SK-N-SH (cell line): ENCODE data around the gene SDK1. TPM values are rescaled to one million over a fixed set of nuclear protein-coding genes. Genes with fewer than 3 reads are reported as not detected.

Experiments used
- CTCF ChIA-PET: fragments of 300-600, 350-600 bp; formaldehyde crosslinking; extraction: SDS; loops from one replicate; lab custom pipeline; 2021; lab: Yijun Ruan, JAX
- POLR2A ChIA-PET: fragments of 350-600 bp; sonication (Branson Sonifier 250); formaldehyde crosslinking; extraction: SDS; loops from one replicate; lab custom pipeline; 2020; ENCODE audit warnings: antibody characterized with exemption, inconsistent platforms; lab: Yijun Ruan, JAX
- DNase-seq: peaks from one replicate; pipeline ENCODE4 v3.0.0; 2012
- H2AFZ ChIP-seq: fragments of 200-600 bp; sonication (generic); 2 replicates; pipeline ENCODE4 v1.8.1; 2016; ENCODE audit warnings: antibody characterized with exemption, mild to moderate bottlenecking, low read depth
- H3F3A ChIP-seq: fragments of 200-600 bp; sonication (generic); replicated peaks from 2 replicates; pipeline ENCODE3; 2016; ENCODE audit warnings: antibody characterized with exemption, mild to moderate bottlenecking; ENCODE audit not compliant: insufficient read depth
- H3K27ac ChIP-seq, 2 experiments: fragments of 200-500 bp in 1 of 2; fragments of 200-600 bp in 1 of 2; sonication (Bioruptor generic) in 1 of 2; sonication (generic), shearing (Covaris generic) in 1 of 2; 2 replicates each; pipeline versions ENCODE4 v1.5.1 to v1.6.1; 2014 to 2016; ENCODE audit warnings: low read depth in 2 of 2, inconsistent platforms in 1 of 2, low read length in 1 of 2, mild to moderate bottlenecking in 1 of 2, mixed read lengths in 1 of 2
- H3K27me3 ChIP-seq: fragments of 200-600 bp; sonication (generic), shearing (Covaris generic); 2 replicates; pipeline ENCODE4 v1.6.1; 2016; ENCODE audit warnings: mixed run types; ENCODE audit not compliant: insufficient read depth
- H3K36me3 ChIP-seq, 2 experiments: fragments of 200-500 bp in 1 of 2; fragments of 200-600 bp in 1 of 2; sonication (Bioruptor generic) in 1 of 2; sonication (generic) in 1 of 2; replicated peaks in 1 of 2; 2 replicates each; pipeline versions ENCODE3 to v1.5.1; 2014 to 2016; ENCODE audit warnings: low read length in 1 of 2, mild to moderate bottlenecking in 1 of 2; ENCODE audit not compliant: insufficient read depth in 2 of 2, control insufficient read depth in 1 of 2
- H3K4me1 ChIP-seq, 2 experiments: fragments of 200-500 bp in 1 of 2; fragments of 200-600 bp in 1 of 2; sonication (Bioruptor generic) in 1 of 2; sonication (generic), shearing (Covaris generic) in 1 of 2; 2 replicates each; pipeline versions ENCODE4 v1.5.1 to v1.6.1; 2014 to 2016; ENCODE audit warnings: low read depth in 1 of 2, low read length in 1 of 2, mixed run types in 1 of 2; ENCODE audit not compliant: insufficient read depth in 2 of 2, control insufficient read depth in 1 of 2
- H3K4me2 ChIP-seq: fragments of 200-600 bp; sonication (generic), shearing (Covaris generic); 2 replicates; pipeline ENCODE4 v1.6.1; 2017; ENCODE audit warnings: mixed run types
- H3K4me3 ChIP-seq, 2 experiments: fragments of 200-500 bp in 1 of 2; fragments of 200-600 bp in 1 of 2; sonication (Bioruptor generic) in 1 of 2; sonication (generic), shearing (Covaris generic) in 1 of 2; 2 replicates each; pipeline versions ENCODE4 v1.5.1 to v1.8.1; 2014 to 2016; ENCODE audit warnings: low read depth in 2 of 2, inconsistent platforms in 1 of 2, low read length in 1 of 2, mild to moderate bottlenecking in 1 of 2, mixed read lengths in 1 of 2, moderate library complexity in 1 of 2
- H3K79me2 ChIP-seq: fragments of 200-600 bp; sonication (generic); 2 replicates; pipeline ENCODE4 v1.8.1; 2017; ENCODE audit warnings: mild to moderate bottlenecking; ENCODE audit not compliant: insufficient read depth
- H3K9ac ChIP-seq: fragments of 200-600 bp; sonication (generic); 2 replicates; pipeline ENCODE4 v1.6.1; 2017; ENCODE audit warnings: mixed run types
- H3K9me2 ChIP-seq: fragments of 200-600 bp; sonication (generic); 2 replicates; pipeline ENCODE4 v1.6.1; 2017; ENCODE audit warnings: mixed run types
- H3K9me3 ChIP-seq: fragments of 200-600 bp; sonication (generic); 2 replicates; pipeline ENCODE4 v1.6.1; 2017; ENCODE audit warnings: mixed run types, mild to moderate bottlenecking, moderate library complexity
- H4K20me1 ChIP-seq: fragments of 200-600 bp; sonication (generic); 2 replicates; pipeline ENCODE4 v1.6.1; 2017; ENCODE audit warnings: mild to moderate bottlenecking, mixed run types; ENCODE audit not compliant: insufficient read depth
- EZH2phosphoT487 ChIP-seq: fragments of 200-600 bp; sonication (generic); IDR thresholded peaks from 2 replicates; pipeline ENCODE4 v1.6.1; 2017; ENCODE audit warnings: low read depth, mixed run types, mild to moderate bottlenecking, antibody characterized with exemption, moderate library complexity, borderline replicate concordance
- FOSL2 ChIP-seq: IDR thresholded peaks from 2 replicates; pipeline ENCODE4 v1.4.0; 2012; ENCODE audit warnings: low read depth, mild to moderate bottlenecking, moderate library complexity, borderline replicate concordance
- FOXJ3 ChIP-seq: sonication (generic); formaldehyde crosslinking; IDR thresholded peaks from 2 replicates; pipeline ENCODE4 v1.5.1; 2020; ENCODE audit warnings: mild to moderate bottlenecking, missing genetic modification reagents
- FOXM1 ChIP-seq: IDR thresholded peaks from 2 replicates; pipeline ENCODE4 v1.4.0; 2012; ENCODE audit warnings: low read depth, mild to moderate bottlenecking
- MAX ChIP-seq: IDR thresholded peaks from 2 replicates; pipeline ENCODE4 v1.4.0; 2012; ENCODE audit warnings: low read depth
- MEF2A ChIP-seq: IDR thresholded peaks from 2 replicates; pipeline ENCODE4 v1.4.0; 2012; ENCODE audit warnings: low read depth, borderline replicate concordance
- NFIC ChIP-seq: IDR thresholded peaks from 2 replicates; pipeline ENCODE4 v1.4.0; 2012; ENCODE audit warnings: borderline replicate concordance
- NRF1 ChIP-seq: IDR thresholded peaks from 2 replicates; pipeline ENCODE4 v1.6.1; 2012; ENCODE audit warnings: low read depth, mild to moderate bottlenecking, low read length
- RAD21 ChIP-seq: IDR thresholded peaks from 2 replicates; pipeline ENCODE4 v1.6.1; 2012; ENCODE audit warnings: mild to moderate bottlenecking, low read length
- RCOR1 ChIP-seq: fragments of 150-350 bp; IDR thresholded peaks from 2 replicates; pipeline ENCODE4 v1.6.1; 2017; ENCODE audit warnings: antibody characterized with exemption, low read length
- SIN3A ChIP-seq: IDR thresholded peaks from 2 replicates; pipeline ENCODE4 v1.6.1; 2012; ENCODE audit warnings: low read depth, mild to moderate bottlenecking, low read length, moderate library complexity, borderline replicate concordance
- SMC3 ChIP-seq: IDR thresholded peaks from 2 replicates; pipeline ENCODE4 v1.6.1; 2012; ENCODE audit warnings: low read depth, low read length, improper control_type of control experiment
- TAF1 ChIP-seq: IDR thresholded peaks from 2 replicates; pipeline ENCODE4 v1.6.1; 2012; ENCODE audit warnings: low read depth, mild to moderate bottlenecking, low read length, moderate library complexity, borderline replicate concordance
- YY1 ChIP-seq: IDR thresholded peaks from 2 replicates; pipeline ENCODE4 v1.4.0; 2012; ENCODE audit warnings: low read depth, mild to moderate bottlenecking
- WGBS: methylation state at CpG from one replicate; pipeline ENCODE4 v1.1.6; 2017; ENCODE audit warnings: low lambda C conversion rate; 5-methylcytosine and 5-hydroxymethylcytosine counted together
- polyA plus RNA-seq, 3 experiments: library from polyadenylated mRNA; depleted of rRNA; stranded (reverse); fragments of >200 nt; gene quantifications; 2 replicates each; pipeline ENCODE4 v1.2.3, GENCODE V29; 2012
- TF ChIP-seq, protein P1 (sequence below): fragments of 150-350 bp; IDR thresholded peaks from 2 replicates; pipeline ENCODE4 v1.6.1; 2017; ENCODE audit warnings: antibody characterized with exemption, low read length, low read depth, borderline replicate concordance
- TF ChIP-seq, protein P2 (sequence below): IDR thresholded peaks from 2 replicates; pipeline ENCODE4 v1.4.0; 2012; ENCODE audit warnings: low read depth, borderline replicate concordance
- TF ChIP-seq, protein P3 (sequence below): fragments of 200-600 bp; sonication (generic); IDR thresholded peaks from 2 replicates; pipeline ENCODE4 v1.6.1; 2017; ENCODE audit warnings: antibody characterized with exemption, mild to moderate bottlenecking, moderate library complexity

The SDK1 gene
- polyA plus RNA-seq, 1 of the 3 experiments (the other 2 are of a cell fraction), result 1.2 TPM

GRCh38 chr7:3795781-3796180 is 494.7 kb downstream of the SDK1 start (continued):
- TF ChIP-seq TAF1, result no peak

DNA sequence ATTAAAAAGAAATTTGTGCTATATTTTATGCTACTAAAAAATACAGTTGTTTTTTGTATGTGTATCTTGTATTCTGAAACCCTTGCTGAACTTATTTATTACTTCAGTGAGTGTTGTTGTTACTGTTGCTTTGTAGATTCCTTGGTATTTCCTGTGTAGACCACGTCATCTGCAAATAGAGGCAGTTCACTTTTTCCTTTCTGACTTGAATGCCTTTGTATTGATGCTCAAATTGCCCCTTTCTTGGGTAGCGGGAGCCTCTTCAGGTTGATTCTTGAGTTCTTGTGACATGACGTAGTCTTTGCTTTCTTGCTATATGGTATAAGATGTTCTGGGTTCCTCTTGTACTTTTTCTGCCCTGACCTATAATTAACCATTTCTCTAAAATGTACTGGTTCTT is 504.1 kb downstream of the SDK1 start:
- ChIA-PET POLR2A (no interaction called here), CTCF (no interaction called here)
- Histone ChIP-seq H3F3A (no peaks in the 10 kb centered on the region), H3K27me3 (no peaks in the 10 kb centered on the region), H3K9me3 (no peaks in the 10 kb centered on the region), H2AFZ (no peak overlapping the region), H4K20me1 (no peaks in the 10 kb centered on the region), H3K9ac (no peak overlapping the region), H3K36me3 (no peaks in the 10 kb centered on the region), H3K4me1 (no peaks in the 10 kb centered on the region), H3K4me2 (no peak overlapping the region), H3K79me2 (no peaks in the 10 kb centered on the region), H3K4me3 (no peak overlapping the region), H3K27ac (no peak overlapping the region), H3K9me2 (no peaks in the 10 kb centered on the region)
- DNase-seq, result no peak
- 53% methylated on average over 3 of the region's 3 CpGs for WGBS
- TF ChIP-seq, protein P1, sequence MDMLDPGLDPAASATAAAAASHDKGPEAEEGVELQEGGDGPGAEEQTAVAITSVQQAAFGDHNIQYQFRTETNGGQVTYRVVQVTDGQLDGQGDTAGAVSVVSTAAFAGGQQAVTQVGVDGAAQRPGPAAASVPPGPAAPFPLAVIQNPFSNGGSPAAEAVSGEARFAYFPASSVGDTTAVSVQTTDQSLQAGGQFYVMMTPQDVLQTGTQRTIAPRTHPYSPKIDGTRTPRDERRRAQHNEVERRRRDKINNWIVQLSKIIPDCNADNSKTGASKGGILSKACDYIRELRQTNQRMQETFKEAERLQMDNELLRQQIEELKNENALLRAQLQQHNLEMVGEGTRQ, result no peak

DNA sequence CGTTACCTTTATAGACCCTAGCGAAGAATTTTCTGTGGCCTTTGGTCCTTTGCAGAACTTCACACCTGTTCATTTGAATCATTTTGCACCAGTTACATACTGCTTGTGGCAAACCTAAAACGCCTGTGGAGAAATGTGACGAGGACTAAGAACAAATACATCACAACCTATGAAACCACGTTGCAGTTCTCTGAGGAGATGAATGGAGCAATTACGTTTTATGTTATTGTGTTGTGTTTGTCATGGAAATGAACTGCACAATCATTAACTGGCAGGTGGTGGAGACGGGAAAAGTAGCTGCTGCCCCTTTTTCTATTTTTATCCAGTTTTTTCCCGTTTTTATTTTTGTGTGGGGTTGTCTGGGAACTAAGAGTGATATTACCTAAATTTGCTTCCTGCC is 505.5 kb downstream of the SDK1 start:
- H3K4me3 ChIP-seq, result no peak overlapping the region
- CTCF ChIA-PET, result interaction anchor here (0.6 to 1.2 kb wide), 3 partner anchors 11 to 1077 kb away, joined by 3 read pairs; partner anchors contain the start of gene RADIL
- WGBS, result 52% methylated on average over 8 of the region's 8 CpGs
- TF ChIP-seq FOSL2 (no peak), MEF2A (no peak), NRF1 (no peak), NFIC (no peak), SMC3 (no peak), MAX (no peak), SIN3A (no peak), YY1 (no peak), RAD21 (no peak), TAF1 (no peak), FOXJ3 (CRISPR knock-in tag) (no peak), RCOR1 (no peak), FOXM1 (no peak), EZH2phosphoT487 (no peak)
- TF ChIP-seq, protein P1, result no peak
- TF ChIP-seq, protein P2, sequence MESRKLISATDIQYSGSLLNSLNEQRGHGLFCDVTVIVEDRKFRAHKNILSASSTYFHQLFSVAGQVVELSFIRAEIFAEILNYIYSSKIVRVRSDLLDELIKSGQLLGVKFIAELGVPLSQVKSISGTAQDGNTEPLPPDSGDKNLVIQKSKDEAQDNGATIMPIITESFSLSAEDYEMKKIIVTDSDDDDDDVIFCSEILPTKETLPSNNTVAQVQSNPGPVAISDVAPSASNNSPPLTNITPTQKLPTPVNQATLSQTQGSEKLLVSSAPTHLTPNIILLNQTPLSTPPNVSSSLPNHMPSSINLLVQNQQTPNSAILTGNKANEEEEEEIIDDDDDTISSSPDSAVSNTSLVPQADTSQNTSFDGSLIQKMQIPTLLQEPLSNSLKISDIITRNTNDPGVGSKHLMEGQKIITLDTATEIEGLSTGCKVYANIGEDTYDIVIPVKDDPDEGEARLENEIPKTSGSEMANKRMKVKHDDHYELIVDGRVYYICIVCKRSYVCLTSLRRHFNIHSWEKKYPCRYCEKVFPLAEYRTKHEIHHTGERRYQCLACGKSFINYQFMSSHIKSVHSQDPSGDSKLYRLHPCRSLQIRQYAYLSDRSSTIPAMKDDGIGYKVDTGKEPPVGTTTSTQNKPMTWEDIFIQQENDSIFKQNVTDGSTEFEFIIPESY, result no peak
- TF ChIP-seq, protein P3, sequence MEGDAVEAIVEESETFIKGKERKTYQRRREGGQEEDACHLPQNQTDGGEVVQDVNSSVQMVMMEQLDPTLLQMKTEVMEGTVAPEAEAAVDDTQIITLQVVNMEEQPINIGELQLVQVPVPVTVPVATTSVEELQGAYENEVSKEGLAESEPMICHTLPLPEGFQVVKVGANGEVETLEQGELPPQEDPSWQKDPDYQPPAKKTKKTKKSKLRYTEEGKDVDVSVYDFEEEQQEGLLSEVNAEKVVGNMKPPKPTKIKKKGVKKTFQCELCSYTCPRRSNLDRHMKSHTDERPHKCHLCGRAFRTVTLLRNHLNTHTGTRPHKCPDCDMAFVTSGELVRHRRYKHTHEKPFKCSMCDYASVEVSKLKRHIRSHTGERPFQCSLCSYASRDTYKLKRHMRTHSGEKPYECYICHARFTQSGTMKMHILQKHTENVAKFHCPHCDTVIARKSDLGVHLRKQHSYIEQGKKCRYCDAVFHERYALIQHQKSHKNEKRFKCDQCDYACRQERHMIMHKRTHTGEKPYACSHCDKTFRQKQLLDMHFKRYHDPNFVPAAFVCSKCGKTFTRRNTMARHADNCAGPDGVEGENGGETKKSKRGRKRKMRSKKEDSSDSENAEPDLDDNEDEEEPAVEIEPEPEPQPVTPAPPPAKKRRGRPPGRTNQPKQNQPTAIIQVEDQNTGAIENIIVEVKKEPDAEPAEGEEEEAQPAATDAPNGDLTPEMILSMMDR, result no peak

More for the DNA sequence above, 505.5 kb downstream of the SDK1 start:
- H3K36me3 ChIP-seq, result no peaks in the 10 kb centered on the region
- POLR2A ChIA-PET, result no interaction called here
- H3K27me3 ChIP-seq, result no peaks in the 10 kb centered on the region
- H3K9me3 ChIP-seq, result no peaks in the 10 kb centered on the region
- no peak overlapping the region for H3K4me2 ChIP-seq
- no peak overlapping the region for H3K27ac ChIP-seq
- DNase-seq, result no peak
- no peaks in the 10 kb centered on the region for H3K79me2 ChIP-seq
- no peak overlapping the region for H2AFZ ChIP-seq
- no peaks in the 10 kb centered on the region for H3K9me2 ChIP-seq
- no peaks in the 10 kb centered on the region for H4K20me1 ChIP-seq
- H3F3A ChIP-seq, result no peaks in the 10 kb centered on the region
- H3K9ac ChIP-seq, result no peak overlapping the region
- no peaks in the 10 kb centered on the region for H3K4me1 ChIP-seq
